HCT116 (cell line): ENCODE data around the gene FLVCR1. TPM values are rescaled to one million over a fixed set of nuclear protein-coding genes. Genes with fewer than 3 reads are reported as not detected.

ENCODE experiments used
- ATAC-seq: fragments of 200-7000 bp; cut with Tn5 transposase; 2 replicates; pipeline ENCODE4 v1.9.1; 2020; ENCODE audit warnings: mild to moderate bottlenecking, moderate library complexity
- BruUV-seq: library from RNA; stranded (reverse); fragments of 400-500 nt; replicated peaks from 2 replicates; lab custom pipeline; 2021; lab: Mats Ljungman, UMichigan
- CTCF ChIA-PET: fragments of 300-600 bp; sonication (Branson Sonifier 250); formaldehyde crosslinking; loops from one replicate; lab custom pipeline; 2021; ENCODE audit warnings: antibody characterized with exemption; lab: Charles Lee
- POLR2A ChIA-PET: fragments of 300-600, 350-600 bp; sonication (Branson Sonifier 250); formaldehyde crosslinking; loops from one replicate; lab custom pipeline; 2021; ENCODE audit warnings: antibody characterized with exemption; lab: Charles Lee
- RAD21 ChIA-PET, 2 experiments: fragments of 300-600 bp; sonication (Branson Sonifier 250); formaldehyde crosslinking; loops; one replicate each; lab custom pipeline; 2023; ENCODE audit warnings: low total read pairs in 2 of 2; ENCODE audit not compliant: uncharacterized antibody in 2 of 2, unreplicated experiment in 2 of 2, low non-redundant PET in 1 of 2; lab: Charles Lee
- DNase-seq: peaks from one replicate; pipeline ENCODE4 v3.0.0-alpha.2; 2010; ENCODE audit warnings: low read depth, low spot score
- H2AFZ ChIP-seq: fragments of 200-600 bp; shearing (Covaris generic), sonication (generic); 2 replicates; pipeline ENCODE4 v1.6.1; 2017; ENCODE audit warnings: low read depth, mixed run types, mixed read lengths, antibody characterized with exemption, low read length; ENCODE audit not compliant: poor library complexity, severe bottlenecking
- H3K27ac ChIP-seq: 2 replicates; pipeline ENCODE4 v1.5.1; 2012; ENCODE audit warnings: low read depth, low read length
- H3K27me3 ChIP-seq: fragments of 200-600 bp; sonication (generic); 2 replicates; pipeline ENCODE4 v1.6.1; 2016; ENCODE audit warnings: mixed run types, low read length, mixed read lengths; ENCODE audit not compliant: insufficient read depth
- H3K36me3 ChIP-seq, 2 experiments: fragments of 200-500 bp in 1 of 2; fragments of 200-600 bp in 1 of 2; sonication (Bioruptor generic) in 1 of 2; sonication (generic) in 1 of 2; 2 replicates each; pipeline versions ENCODE4 v1.5.1 to v1.6.1; 2014 to 2016; ENCODE audit warnings: low read length in 2 of 2, inconsistent platforms in 1 of 2, mixed read lengths in 1 of 2, mixed run types in 1 of 2; ENCODE audit not compliant: insufficient read depth in 2 of 2, control insufficient read depth in 1 of 2
- H3K4me1 ChIP-seq, 2 experiments: fragments of 200-600 bp in 1 of 2; sonication (generic) in 1 of 2; 2 replicates each; pipeline versions ENCODE4 v1.5.1 to v1.6.1; 2012 to 2017; ENCODE audit warnings: low read length in 2 of 2, inconsistent platforms in 1 of 2, mild to moderate bottlenecking in 1 of 2, mixed read lengths in 1 of 2, mixed run types in 1 of 2, moderate library complexity in 1 of 2; ENCODE audit not compliant: insufficient read depth in 2 of 2, control insufficient read depth in 1 of 2
- H3K4me2 ChIP-seq: fragments of 200-600 bp; sonication (generic); 2 replicates; pipeline ENCODE4 v1.6.1; 2017; ENCODE audit warnings: mixed run types, low read length, mixed read lengths
- H3K4me3 ChIP-seq, 2 experiments: fragments of 200-600 bp in 1 of 2; sonication (generic) in 1 of 2; replicated peaks in 1 of 2; 2 replicates each; pipeline ENCODE4 v1.5.1; 2011 to 2016; ENCODE audit warnings: low read length in 2 of 2, control low read depth in 1 of 2, low read depth in 1 of 2, mild to moderate bottlenecking in 1 of 2, mixed read lengths in 1 of 2, mixed run types in 1 of 2
- H3K79me2 ChIP-seq: fragments of 200-600 bp; sonication (generic); 2 replicates; pipeline ENCODE4 v1.6.1; 2017; ENCODE audit warnings: mild to moderate bottlenecking, mixed run types, low read length, moderate library complexity, mixed read lengths; ENCODE audit not compliant: insufficient read depth
- H3K9ac ChIP-seq: fragments of 200-600 bp; sonication (generic); 2 replicates; pipeline ENCODE4 v1.6.1; 2016; ENCODE audit warnings: low read length, mixed read lengths
- H3K9me2 ChIP-seq: fragments of 200-600 bp; sonication (generic), shearing (Covaris generic); 2 replicates; pipeline ENCODE4 v1.6.1; 2017; ENCODE audit warnings: mixed run types, mild to moderate bottlenecking, moderate library complexity; ENCODE audit not compliant: insufficient read depth
- H3K9me3 ChIP-seq, 2 experiments: fragments of 200-500 bp in 1 of 2; fragments of 200-600 bp in 1 of 2; sonication (Bioruptor generic) in 1 of 2; sonication (generic) in 1 of 2; 2 replicates each; pipeline ENCODE4 v1.6.1; 2014 to 2017; ENCODE audit warnings: low read length in 2 of 2, mixed read lengths in 2 of 2, inconsistent platforms in 1 of 2, low read depth in 1 of 2, mild to moderate bottlenecking in 1 of 2, mixed run types in 1 of 2, moderate library complexity in 1 of 2; ENCODE audit not compliant: control insufficient read depth in 1 of 2, insufficient read depth in 1 of 2
- H4K20me1 ChIP-seq: fragments of 200-600 bp; sonication (generic), shearing (Covaris generic); 2 replicates; pipeline ENCODE4 v1.6.1; 2017; ENCODE audit warnings: mixed run types, mild to moderate bottlenecking, moderate library complexity; ENCODE audit not compliant: insufficient read depth
- CBX3 ChIP-seq: IDR thresholded peaks from 2 replicates; pipeline ENCODE4 v1.6.1; 2012; ENCODE audit warnings: low read depth
- CTCF ChIP-seq, 3 experiments: fragments of 200-600 bp in 1 of 3; sonication (generic) in 1 of 3; IDR thresholded peaks in 2 of 3; conservative IDR thresholded peaks in 1 of 3; 2 replicates each; pipeline ENCODE4 v1.5.1; 2012 to 2017; ENCODE audit warnings: low read depth in 2 of 3, low read length in 2 of 3, antibody characterized with exemption in 1 of 3, borderline replicate concordance in 1 of 3, control low read depth in 1 of 3, mild to moderate bottlenecking in 1 of 3, mixed read lengths in 1 of 3, mixed run types in 1 of 3, moderate library complexity in 1 of 3; ENCODE audit not compliant: insufficient read depth in 1 of 3
- EGR1 ChIP-seq: IDR thresholded peaks from 2 replicates; pipeline ENCODE4 v1.6.1; 2012; ENCODE audit warnings: low read depth
- FOSL1 ChIP-seq: IDR thresholded peaks from 2 replicates; pipeline ENCODE4 v1.6.1; 2012; ENCODE audit warnings: low read depth
- JUND ChIP-seq: IDR thresholded peaks from 2 replicates; pipeline ENCODE4 v1.6.1; 2012
- RAD21 ChIP-seq: IDR thresholded peaks from 2 replicates; pipeline ENCODE4 v1.6.1; 2012; ENCODE audit warnings: low read depth, mild to moderate bottlenecking
- SIN3A ChIP-seq: IDR thresholded peaks from 2 replicates; pipeline ENCODE4 v1.6.1; 2012; ENCODE audit warnings: low read depth
- SP1 ChIP-seq: IDR thresholded peaks from 2 replicates; pipeline ENCODE4 v1.6.1; 2012; ENCODE audit warnings: low read depth
- SRF ChIP-seq: IDR thresholded peaks from 2 replicates; pipeline ENCODE4 v1.6.1; 2012; ENCODE audit warnings: low read depth
- TCF7L2 ChIP-seq: IDR thresholded peaks from 2 replicates; pipeline ENCODE4 v1.7.0; 2011; ENCODE audit warnings: borderline replicate concordance, inconsistent platforms; ENCODE audit not compliant: insufficient read depth, insufficient read length; ENCODE audit errors: extremely low read depth
- YY1 ChIP-seq: IDR thresholded peaks from 2 replicates; pipeline ENCODE4 v1.6.1; 2011; ENCODE audit warnings: low read length, low read depth, moderate library complexity, mild to moderate bottlenecking; ENCODE audit not compliant: insufficient replicate concordance; ENCODE audit errors: extremely low read depth
- ZNF274 ChIP-seq: fragments of 200-500 bp; sonication (Bioruptor generic); IDR thresholded peaks from 2 replicates; pipeline ENCODE4 v1.6.1; 2014; ENCODE audit warnings: mild to moderate bottlenecking, low read depth, low read length, inconsistent platforms
- intact Hi-C: fragments of 100-400 bp; cut with micrococcal nuclease; formaldehyde crosslinking; loops from 2 replicates; pipeline ENCODE4 v1.10.0; 2022
- total RNA-seq: library from RNA; stranded (reverse); gene quantifications from one replicate; pipeline ENCODE4 v1.2.1, GENCODE V29; 2021; ENCODE audit not compliant: unreplicated experiment
- TF ChIP-seq, protein P1 (sequence below): IDR thresholded peaks from 2 replicates; pipeline ENCODE4 v1.6.1; 2012

Gene FLVCR1
- total RNA-seq, 1 experiment from 2014 or later, result 19.0 TPM

GRCh38 chr1:212920246-212920645 is 62.2 kb downstream of the FLVCR1 start (continued):
- TF ChIP-seq CTCF (IDR thresholded peaks at IDR 0.05 in 2 of 3, conservative IDR thresholded peaks at IDR 0.05 in 1 of 3; ENCODE audit: borderline replicate concordance in 1 of 3, insufficient read depth in 1 of 3, low read depth in 2 of 3, low read length in 2 of 3), result no peak
- TF ChIP-seq JUND, result no peak
- TF ChIP-seq TCF7L2, result no peak
- TF ChIP-seq FOSL1, result no peak
- TF ChIP-seq SRF, result no peak
- no peak for TF ChIP-seq CBX3
- TF ChIP-seq YY1, result no peak
- TF ChIP-seq, protein P1, sequence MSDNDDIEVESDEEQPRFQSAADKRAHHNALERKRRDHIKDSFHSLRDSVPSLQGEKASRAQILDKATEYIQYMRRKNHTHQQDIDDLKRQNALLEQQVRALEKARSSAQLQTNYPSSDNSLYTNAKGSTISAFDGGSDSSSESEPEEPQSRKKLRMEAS, result no peak
- TF ChIP-seq ZNF274, result no peak
- no peak for TF ChIP-seq EGR1
- no peak for TF ChIP-seq SIN3A
- TF ChIP-seq SP1, result no peak
- no peak for TF ChIP-seq RAD21
- TF ChIP-seq, all 23 proteins: peak for 0

DNA sequence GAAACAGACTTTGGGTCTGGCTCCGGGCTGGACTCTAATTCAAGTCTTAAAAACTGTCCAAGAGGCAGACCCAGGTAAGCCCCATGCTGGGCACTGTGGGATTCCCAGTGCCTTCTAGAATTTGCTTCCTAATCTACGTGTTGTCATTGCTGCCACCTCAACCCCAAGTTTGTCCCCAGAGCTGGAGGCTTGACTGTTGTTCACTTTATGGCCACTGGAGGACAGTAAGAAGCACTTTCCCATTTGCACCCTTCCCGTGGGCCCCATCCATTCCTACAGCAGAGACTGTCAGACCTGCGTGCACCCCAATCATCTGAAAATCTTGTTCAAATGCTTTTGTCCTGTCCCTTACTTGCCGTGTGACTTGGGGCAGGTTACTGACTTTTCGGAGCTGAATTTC is 62.8 kb downstream of the FLVCR1 start:
- peak; percentile 72 for ATAC-seq
- Histone ChIP-seq H3K4me1 (no peaks in the 10 kb centered on the region), H4K20me1 (no peaks in the 10 kb centered on the region)
- RAD21 ChIA-PET, result no interaction called here
- TF ChIP-seq CTCF (IDR thresholded peaks at IDR 0.05 in 2 of 3, conservative IDR thresholded peaks at IDR 0.05 in 1 of 3; ENCODE audit: borderline replicate concordance in 1 of 3, insufficient read depth in 1 of 3, low read depth in 2 of 3, low read length in 2 of 3) (peak; percentile 31 to 66 (median 61); a peak in 4 of 6 replicates), JUND (no peak), RAD21 (peak; percentile 48)
- TF ChIP-seq, all 23 proteins: peak for 2
- no peak overlapping the region for H3K4me3 ChIP-seq
- no peak for DNase-seq
- ChIA-PET POLR2A (no interaction called here), CTCF (no interaction called here)
- intact Hi-C loops, result loop anchor here (1.0 kb wide), 1 partner anchor 74 kb away; no protein-coding TSS in a partner anchor
- H3K27me3 ChIP-seq, result no peaks in the 10 kb centered on the region
- H2AFZ ChIP-seq, result no peak overlapping the region
- no peaks in the 10 kb centered on the region for H3K79me2 ChIP-seq
- H3K9me2 ChIP-seq, result no peaks in the 10 kb centered on the region
- H3K9me3 ChIP-seq, result no peaks in the 10 kb centered on the region
- H3K36me3 ChIP-seq, result no peaks in the 10 kb centered on the region
- no peak overlapping the region for H3K4me2 ChIP-seq
- no TSS peak for BruUV-seq
- H3K9ac ChIP-seq, result no peak overlapping the region
- H3K27ac ChIP-seq, result no peak overlapping the region
